A204.1 (cell line): ENCODE data around the gene LPCAT1.

Experiments
- FAIRE-seq: peaks from 2 replicates; lab custom pipeline; 2012; peaks lifted over from hg19 to GRCh38; lab: Jason Lieb, UNC

The LPCAT1 gene

DNA sequence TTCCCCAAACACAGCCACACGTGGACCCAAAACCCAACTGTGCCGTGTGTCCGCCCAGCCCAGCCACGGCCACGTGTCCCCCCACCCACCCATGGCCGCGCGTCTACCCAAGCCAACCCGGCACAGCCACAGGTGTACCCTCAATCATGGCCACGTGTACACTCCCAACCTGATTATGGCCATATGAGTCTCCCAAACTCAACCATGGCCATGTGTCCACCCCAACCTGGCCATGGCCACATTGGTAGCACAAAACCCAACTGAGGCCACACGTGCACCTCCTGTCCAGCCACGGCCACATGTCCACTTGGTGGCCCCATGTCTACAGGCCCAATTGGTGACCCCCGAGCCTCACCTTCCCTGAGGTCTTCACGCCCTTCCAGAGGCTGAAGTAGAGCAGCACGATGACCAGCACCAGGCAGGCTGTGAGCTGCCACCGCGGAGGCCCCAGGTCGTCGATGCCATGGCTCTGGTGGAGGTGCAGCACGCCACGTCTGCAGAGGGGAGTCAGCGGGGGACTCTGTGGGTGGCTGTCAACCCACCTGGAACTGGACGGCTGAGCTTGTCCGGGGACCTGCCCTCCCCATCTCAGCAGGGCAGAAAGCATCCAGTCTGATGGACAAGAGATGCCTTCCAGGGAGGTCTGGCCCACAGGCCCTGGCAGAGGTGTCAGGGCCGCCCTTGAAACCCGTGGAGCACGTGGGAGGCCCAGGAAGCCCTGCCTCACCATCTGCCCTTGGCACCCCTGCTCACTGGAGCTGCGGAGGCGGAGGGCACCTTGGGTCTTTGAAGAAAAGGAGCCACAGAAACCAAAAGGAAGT lies 102.0 kb downstream of the LPCAT1 start:
- FAIRE-seq = no peak

DNA sequence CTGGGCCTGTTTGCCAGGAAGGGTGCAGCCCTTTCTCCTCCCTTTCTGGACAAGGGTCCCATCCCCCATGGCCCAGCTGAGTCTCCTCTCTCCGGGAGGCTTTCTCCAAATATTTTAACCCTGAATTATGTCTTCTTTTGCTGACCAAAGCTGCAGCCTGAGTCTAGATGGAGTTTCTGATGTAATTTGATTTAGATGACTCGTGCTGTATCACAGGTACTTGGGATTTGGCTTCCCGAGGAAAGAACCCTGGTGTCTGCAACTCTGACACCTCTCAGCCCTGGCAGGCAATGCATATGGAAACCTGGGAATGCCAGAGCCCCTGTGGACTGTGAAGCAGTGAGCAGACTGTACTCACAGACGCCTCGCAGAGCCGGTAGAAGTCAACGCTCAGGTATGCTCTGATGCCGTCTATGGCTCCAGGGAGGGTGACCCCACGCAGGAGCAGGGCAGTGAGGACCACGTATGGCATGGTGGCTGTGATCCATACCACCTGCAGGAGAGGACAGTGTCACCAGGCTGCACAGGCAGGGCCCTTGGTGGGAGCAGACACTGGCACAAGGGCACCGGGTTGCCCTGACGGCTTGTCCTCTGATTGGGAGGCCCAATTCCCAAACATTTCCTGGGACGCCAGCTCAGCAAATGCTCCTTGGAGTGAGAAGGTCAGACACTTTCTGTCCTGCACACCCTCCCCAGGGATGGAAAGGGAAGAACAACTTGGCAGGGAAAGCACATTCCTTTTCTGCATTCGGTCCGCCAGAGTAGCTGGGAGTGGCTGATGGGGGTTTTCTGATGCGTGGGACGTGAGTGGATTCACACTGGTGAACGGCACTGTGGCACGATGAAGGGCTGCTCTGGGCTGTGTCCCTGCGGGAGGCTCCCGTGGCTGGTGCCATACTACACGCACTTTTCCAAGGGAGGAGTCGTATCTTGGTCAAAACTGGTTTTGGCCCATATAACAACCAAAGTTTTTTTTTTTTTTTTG lies 103.3 kb downstream of the LPCAT1 start:
- no peak for FAIRE-seq

DNA sequence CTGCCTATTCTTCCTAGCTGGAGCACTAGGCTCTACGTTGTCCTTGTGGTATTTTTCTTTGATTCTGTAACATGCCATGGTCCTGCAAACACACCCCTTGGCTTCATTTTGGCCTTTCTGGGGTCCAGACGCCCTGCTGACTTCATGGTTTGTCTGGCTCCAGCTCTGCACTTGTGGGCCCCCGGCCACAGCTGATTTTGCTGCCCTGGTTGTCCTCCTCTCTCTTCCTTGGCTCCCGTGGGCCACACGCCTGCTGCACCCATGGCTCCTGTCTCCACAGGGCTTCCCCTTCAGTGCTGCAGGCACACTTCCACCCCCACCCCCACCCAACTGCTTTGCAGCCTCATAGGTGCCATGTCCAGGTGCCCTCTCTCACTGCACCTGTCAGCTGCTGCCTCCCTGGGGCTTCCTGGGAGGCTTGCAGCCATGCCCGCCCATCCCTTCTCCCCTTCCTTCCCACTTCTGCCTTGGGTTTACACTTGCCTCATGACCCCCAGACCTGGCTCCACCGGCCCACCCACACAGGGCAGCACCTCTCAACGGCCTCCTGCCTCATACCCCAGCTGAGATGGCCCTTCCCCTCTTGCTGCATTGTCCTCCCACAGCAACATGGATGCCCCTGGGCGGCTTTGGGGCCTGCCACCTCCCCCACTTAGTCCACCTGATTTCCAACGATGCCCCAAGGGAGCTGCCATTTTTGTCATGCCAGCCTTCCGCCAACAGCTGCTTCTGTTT lies 104.1 kb downstream of the LPCAT1 start:
- no peak for FAIRE-seq

DNA sequence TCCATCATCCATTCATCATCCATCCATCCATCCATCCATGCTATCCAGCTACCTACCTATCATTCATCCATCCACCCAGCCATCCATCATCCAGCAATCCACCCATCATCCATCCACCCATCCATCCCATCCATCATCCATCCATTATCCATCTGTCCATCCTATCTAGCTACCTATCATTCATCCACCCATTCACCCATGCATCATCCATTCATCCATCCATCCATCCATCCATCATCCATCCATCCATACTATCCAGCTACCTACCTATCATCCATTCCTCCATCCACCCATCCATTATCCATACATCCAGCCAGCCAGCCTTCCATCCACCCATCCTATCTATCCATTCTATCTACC lies 104.9 kb downstream of the LPCAT1 start:
- FAIRE-seq = no peak

DNA sequence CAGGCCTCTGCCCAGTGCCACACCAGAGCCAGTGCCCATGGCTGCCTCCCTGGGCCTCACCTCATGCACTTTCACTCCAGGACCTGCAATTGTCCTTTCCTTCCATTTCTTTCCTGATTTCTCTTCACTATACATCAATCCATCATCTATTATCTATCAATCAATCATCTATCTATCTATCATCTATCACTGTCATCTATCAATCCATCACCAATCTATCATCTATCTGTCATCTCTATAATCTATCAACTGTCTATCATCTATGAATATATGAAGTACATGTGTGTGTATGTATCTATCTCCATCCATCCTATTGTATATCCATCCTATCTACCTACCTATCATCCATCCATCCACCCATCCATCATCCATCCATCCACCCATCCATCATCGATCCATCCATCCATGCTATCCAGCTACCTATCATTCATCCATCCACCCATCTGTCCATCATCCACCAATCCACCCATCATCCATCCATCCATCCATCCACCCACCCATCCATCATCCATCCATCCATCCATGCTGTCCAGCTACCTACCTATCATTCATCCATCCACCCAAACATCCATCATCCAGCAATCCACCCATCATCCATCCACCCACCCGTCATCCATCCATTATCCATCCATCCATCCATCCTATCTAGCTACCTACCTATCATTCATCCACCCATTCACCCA lies 105.4 kb downstream of the LPCAT1 start:
- no peak for FAIRE-seq

DNA sequence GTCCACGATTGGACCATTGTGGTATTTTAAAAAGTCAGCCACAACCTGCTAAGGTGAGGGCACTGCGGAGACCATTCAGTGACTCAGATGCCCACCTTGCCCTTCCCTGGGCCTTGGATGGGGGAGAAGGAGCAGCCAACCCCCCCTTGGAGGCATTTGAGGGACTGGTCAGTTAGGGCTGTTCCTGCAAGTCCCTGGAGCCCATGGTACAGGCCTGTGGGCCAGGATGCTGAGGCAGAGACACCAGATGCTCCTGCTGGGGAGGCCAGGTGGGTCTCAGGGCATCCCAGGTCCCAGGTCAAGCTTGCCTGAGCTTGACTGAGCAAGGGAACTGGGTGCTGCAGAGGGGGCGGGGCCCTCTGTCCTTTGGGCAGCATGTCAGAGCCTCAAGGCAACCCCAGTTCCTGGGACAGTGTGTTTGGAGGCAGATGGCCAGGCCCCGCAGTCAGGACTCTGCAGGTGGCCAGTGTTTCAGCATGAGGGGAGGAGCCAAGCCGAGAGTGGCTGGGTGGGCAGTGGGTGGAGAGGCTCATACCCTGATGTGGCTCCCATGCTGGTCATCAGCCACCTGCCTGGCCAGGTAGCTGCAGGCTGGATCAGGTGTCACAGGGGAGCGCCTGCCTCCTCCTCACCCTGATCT lies 106.1 kb downstream of the LPCAT1 start:
- FAIRE-seq = no peak

DNA sequence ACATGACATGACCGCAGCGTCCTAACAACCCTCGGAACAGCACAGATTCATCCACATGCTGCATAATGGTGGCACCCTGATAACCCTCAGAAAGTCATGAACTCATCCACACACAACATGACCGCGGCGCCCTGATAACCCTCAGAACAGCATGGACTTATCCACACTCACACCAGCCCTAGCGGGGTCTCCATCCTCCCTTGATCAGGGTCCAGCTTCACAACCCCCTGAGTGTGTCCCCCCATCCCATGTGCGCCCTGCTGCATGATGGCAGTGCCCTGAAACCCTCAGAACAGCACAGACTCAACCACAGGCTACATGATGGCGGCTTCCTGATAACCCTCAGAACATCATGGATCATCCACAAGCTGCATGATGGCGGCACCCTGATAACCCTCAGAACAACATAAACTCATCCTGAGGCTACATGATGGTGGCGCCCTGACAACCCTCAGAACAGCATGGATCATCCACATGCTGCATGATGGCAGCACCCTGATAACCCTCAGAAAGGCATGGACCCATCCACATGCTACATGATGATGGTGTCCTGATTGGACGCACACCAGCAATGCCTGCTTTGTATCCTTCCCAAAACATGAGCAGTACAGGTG lies 106.8 kb downstream of the LPCAT1 start:
- no peak for FAIRE-seq

DNA sequence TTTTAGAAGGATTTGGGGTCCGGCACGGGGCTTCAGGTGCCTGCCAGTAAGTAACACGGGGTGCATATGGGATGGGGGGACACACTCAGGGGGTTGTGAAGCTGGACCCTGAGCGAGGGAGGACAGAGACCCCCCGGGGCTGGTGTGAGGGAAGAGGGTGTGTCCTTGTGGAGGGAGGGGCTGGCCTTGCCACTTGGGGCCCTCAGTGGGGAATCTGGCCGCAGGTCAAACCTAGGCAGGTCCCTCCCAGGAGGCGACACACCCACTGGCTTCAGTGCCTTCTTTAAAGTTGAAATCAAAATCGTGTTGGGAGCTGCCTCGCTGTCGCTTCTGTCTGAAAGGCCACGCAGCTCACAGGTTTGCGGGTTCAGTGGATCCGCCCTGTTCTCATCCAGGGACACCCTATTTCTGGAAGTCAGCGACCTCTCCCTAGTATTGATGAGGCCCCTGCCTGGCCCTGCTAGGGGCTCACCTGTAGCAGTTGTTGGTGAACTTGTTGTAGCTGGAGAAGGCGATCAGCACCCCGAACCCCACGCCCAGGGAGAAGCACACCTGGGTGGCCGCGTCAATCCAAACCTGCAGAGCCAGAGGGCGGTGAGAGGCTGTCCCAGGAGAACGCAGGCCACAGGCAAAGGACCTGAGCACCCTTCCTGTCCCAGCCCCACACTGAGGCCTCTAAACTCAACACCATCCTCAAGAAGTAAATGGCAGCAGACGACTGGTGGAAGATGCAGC lies 108.0 kb downstream of the LPCAT1 start:
- FAIRE-seq = no peak

DNA sequence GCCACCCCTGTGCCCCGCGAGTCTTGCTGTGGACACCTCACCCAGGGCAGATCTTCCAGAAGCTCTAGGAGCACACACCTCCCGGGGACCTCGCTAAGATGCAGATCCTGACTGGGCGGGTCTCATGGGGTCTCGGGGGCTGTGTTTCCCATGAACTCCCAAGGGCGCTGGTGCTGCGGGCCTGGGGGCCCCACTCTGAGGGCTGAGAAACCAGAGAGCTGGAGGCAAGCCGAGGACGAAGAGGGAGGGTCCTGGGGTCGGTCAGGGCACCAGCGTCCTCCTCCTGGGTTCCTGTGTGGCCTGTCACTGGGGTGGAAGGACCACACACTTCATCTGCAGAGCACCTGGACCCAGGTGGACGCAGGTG lies 108.7 kb downstream of the LPCAT1 start:
- no peak for FAIRE-seq

DNA sequence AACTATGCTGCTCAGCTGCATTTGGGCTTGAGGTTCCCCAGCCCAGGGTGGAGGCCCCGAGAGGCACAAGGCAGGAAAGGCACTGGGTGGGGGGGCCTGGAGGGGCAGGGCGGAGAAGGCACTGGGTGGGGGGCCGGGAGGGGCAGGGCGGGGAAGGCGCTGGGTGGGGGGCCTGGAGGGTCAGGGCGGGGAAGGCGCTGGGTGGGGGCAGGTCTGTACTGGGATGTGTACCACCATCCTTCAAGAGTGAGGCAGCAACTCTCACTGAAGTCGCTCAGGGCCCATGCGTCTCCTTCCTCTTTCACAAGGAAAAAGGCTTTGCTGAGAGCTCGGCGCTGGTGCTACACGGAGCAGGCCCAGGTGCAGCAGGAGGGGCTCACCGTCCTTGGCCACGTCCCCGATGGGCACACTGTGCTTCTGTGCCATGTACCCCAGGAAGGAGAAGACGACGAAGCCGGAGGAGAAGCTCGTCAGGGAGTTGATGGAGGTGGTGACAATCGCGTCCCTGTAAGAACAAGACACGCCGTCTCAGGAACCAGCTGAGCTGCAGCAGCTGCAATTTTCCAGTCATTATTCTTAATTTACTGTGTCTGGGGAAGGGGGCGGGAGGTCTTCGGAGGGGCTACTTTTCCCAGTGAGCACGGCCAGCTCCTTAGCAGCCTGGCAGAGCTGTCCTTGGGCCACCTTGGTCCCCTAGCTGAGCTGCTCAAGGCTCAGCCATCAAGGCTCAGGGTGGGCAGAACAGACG lies 109.3 kb downstream of the LPCAT1 start:
- FAIRE-seq = no peak

DNA sequence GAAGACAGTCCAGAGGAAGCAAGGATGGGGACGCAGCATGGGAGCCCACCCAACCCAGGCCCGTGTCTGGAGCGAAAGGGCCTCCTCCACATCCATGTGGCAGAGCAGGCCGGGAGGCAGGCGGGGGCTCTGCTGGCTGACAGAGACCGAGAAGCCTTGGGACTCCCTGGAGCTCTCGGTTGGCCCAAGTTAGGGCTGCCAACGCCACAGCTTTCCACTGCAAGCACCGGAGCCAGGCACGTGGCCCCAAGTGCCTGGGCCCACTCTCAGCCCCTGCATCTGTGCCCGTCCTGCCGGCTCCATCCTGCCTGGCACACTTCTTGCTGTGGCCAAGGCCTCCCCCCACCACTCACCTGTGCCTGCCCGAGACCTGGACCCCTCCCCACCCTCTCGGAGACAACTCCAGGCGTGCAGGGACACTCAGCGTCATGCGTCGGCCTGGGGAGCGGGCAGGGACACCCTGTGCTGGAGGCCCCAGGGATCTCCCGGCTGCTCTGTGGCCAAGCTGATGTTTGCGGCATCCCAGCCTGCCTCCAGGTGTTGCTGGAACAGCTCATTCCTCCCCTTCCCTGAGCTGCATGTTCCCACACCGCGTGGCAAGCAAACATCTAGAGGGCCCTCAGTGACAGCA lies 110.0 kb downstream of the LPCAT1 start:
- FAIRE-seq = no peak

DNA sequence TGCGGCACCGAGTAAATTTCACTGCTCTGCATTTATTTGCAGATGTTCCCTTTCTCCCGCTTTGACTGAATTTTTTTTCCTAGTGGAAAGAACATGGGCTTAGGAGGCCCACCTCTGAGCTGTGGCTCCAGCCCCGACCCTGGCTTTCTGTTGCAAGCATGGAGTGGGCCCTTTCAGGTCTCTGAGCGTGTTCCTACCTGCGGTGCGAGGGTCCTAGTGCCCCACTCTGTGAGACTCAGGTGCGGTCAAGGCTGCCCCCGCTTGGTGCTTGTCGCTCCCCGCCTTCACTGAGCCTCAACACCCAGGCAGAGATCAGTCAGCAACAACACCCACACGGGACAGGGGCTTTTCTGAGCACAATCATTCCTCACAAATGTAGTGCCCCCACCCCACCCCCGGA lies 110.5 kb downstream of the LPCAT1 start:
- FAIRE-seq = no peak

DNA sequence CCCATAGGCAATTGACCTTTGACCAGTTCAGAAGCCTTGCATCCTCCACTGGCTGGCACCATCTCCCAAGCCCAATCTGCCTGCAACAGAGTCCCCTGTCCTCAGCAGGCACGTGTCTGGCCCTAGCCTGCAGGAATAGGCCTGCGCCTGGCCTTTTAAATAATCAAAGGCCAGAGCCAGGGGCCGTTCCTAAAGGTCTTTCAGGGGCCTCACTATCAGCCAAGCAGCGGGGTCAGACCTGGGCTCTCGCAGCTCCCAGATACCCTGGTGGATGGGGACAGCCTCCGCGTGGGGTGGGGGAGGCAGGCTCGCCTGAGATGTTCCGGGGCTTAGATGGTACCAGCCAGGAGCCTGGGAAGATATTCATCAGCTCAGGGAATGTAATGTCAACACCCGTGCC lies 111.1 kb downstream of the LPCAT1 start:
- FAIRE-seq = no peak

DNA sequence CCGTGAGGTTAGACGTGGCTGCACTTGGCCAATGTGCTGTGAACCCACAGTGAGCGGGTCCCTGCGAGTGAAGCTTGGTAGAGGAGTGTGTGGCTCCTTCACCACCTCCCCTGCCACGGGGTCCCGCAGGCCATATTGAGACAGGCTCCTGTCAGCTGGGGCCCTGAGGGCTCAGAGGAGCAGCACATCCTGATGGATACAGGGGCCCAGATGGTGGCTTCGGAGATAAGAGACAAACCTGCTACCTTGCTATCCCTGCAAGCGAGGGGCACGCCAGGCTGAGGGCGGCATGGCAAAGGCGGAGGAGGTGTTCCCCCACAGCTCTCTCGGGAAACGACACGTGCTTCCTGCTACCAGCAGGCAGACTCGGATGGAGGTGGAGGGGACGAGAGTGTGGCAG lies 111.6 kb downstream of the LPCAT1 start:
- no peak for FAIRE-seq
